OCI-M2 (cell line): Measurements from ENCODE around the gene PDIA2.

ENCODE experiments used
- DNase-seq: peaks from one replicate; lab custom pipeline; 2025; ENCODE audit not compliant: unreplicated experiment; lab: John Stamatoyannopoulos, UW

The PDIA2 gene

GRCh38 chr16:296806-297510 lies 14.0 kb downstream of the PDIA2 start:
- no peak for DNase-seq

GRCh38 chr16:297832-298231 lies 14.9 kb downstream of the PDIA2 start:
- no peak for DNase-seq

GRCh38 chr16:301235-301634 lies 18.3 kb downstream of the PDIA2 start:
- DNase-seq, result no peak

- DNase-seq, result no peak
These were observed 19.0 kb downstream of the PDIA2 start for GRCh38 chr16:301950-302349.

DNA sequence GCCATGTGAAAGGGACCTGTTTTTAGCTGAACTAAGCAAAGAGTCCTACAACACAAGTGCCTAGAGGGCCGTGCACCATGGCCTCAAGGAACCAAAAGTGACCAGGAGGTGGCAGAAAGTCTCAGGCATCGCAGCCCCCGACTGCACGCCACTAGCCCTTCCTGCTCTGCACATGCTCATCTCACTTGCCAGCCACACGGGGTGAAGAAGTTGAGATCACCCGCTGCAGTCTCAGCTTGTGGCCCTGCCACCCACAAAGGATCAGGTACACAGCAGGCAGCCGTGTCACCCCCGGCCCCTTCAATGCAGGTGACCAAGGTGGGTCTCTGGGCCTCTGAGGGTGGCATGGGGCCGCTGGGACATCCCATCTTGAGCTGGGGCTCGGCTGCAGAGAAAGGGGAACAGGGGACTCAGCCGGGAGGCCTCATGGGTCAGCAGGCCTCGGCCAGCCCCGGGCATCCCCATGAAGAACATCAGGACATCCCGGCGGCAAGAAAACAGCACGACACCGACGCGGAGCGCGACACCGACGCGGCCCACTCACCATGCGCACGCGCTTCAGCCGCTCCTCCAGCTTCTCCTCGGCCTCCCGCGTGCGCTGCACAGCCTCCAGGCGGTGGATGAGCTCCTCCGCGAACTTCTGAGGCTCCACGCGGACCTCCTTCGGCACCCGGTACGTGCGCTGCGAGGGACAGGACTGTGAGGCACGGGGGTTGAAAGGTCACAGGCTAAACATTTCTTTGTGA lies 21.0 kb downstream of the PDIA2 start:
- DNase-seq, result no peak

GRCh38 chr16:305916-306626 lies 23.1 kb downstream of the PDIA2 start:
- no peak for DNase-seq

GRCh38 chr16:306911-307370 lies 24.0 kb downstream of the PDIA2 start:
- DNase-seq, result no peak

DNA sequence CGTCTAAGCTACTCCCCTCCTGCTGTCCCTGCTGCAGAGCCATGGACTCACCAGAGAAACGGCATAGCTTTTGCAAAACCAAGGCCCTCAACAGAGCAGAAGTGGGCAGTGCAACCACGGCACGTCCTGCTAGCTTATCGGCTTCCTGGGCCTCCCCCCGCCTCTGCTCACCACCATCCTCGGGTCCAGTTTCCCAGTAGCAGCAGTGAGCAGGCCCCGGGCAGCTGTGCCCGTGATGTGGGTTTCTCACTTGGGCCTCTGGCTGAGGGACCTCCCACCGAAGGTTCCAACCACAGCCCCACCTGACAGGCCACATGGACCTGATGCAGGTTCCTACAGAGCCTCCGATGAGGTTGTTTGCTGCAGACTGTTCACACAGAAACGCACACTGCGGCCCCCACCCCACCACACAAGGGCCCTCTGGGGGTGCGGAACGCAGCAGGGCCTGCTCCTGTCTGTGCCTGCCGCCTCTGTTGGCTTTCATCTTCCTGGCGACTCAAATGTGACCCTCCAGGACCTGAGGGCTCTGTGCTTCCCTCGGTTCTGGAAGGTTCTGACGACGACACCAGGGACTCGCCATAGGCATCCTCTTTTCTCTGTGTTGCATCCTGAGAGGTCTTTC lies 24.8 kb downstream of the PDIA2 start:
- no peak for DNase-seq

GRCh38 chr16:309476-309875 lies 26.5 kb downstream of the PDIA2 start:
- no peak for DNase-seq

- DNase-seq, result no peak
These were observed 28.8 kb downstream of the PDIA2 start for GRCh38 chr16:311725-312124.

- no peak for DNase-seq
These were observed 31.4 kb downstream of the PDIA2 start for GRCh38 chr16:314351-314750.

- DNase-seq, result no peak
These were observed 31.9 kb downstream of the PDIA2 start for GRCh38 chr16:314795-315299.

GRCh38 chr16:316741-317464 lies 33.9 kb downstream of the PDIA2 start:
- no peak for DNase-seq

DNA sequence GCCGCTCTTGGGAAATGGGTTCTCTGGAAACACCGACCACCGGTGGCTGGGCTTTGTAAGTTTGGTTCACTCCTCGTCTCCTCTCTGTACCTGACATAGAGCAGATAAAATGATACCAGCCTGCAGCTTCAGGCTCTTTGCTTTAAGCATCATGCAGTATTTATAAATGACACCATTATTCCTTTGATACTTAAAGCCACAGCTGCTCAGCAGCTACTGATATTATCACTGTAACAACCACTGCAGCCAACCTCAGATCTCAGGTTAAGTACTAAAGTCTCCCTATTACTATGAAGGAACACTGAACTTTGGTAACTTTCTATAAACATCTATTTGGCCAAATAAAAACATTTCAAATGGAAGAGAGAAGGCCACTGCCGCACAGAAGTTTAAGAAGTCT lies 34.6 kb downstream of the PDIA2 start:
- no peak for DNase-seq

GRCh38 chr16:318628-319027 lies 35.7 kb downstream of the PDIA2 start:
- DNase-seq, result no peak

DNA sequence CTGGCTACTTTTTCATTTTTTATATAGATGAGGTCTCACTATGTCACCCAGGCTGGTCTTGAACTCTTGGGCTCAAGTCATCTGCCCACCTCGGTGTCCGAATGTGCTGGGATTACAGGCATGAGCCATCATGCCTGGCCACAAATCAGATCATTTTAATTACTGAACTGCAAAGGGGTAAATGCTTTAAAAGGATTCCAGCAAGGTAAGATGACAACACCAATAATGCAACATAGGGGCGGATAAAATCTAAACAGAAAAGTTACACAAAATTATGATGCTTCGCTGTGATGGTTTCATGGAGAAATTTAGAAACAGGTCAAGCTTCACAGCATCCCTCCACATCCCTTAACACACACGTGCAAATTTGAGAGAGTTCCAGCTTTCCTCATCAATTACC lies 37.2 kb downstream of the PDIA2 start:
- no peak for DNase-seq

GRCh38 chr16:321532-321931 lies 38.6 kb downstream of the PDIA2 start:
- DNase-seq, result no peak

DNA sequence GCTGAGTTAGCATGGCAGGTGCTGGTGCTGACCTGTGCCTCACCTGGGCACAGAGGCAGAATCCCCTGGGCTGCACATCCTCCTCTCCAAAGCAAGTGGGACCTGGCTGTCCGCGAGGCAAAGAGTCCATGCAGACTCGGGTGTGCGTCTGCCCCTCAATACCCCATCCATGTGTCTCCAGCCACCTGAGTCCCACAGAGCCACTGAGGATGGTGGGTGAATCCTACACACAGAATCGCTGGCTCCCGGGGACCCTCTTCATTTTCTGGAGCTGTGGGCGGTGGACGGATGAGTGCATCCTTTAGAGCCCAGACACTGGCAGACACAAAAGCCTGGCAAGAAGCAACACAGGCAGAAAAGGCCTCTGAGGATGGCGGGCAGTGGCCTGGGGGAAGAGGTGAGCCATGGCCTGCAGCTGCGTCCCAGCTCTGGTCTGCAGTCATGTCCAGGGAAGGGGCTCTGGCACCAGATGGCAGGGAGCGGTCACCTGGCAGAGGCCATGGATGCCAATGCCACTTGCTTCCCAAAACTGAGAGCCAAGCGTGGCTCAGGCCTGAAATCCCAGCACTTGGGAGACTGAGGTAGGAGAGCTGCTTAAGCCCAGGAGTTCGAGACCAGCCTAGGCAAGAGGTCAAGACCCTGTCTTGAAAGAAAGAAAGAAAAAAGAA lies 39.6 kb downstream of the PDIA2 start:
- no peak for DNase-seq

DNA sequence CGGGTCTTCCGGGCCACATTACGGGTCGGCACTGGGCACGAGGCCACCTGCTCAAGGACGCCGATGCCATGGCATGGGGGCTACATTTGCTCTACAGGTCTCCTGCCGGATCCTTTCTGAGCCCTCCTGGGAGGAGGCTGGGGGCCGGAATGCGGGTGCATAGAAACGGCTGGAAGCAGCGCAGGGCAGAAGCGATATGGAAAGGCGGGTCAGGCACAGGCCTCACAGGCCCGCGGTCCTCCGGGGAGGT lies 41.2 kb downstream of the PDIA2 start:
- no peak for DNase-seq
